NK-92 (cell line): ENCODE data around the gene PTPRJ.

ENCODE experiments used
- DNase-seq: peaks from one replicate; lab custom pipeline; 2025; ENCODE audit not compliant: unreplicated experiment; lab: John Stamatoyannopoulos, UW

Gene PTPRJ

GRCh38 chr11:48193876-48194275, 213.5 kb downstream of the PTPRJ start:
- DNase-seq = no peak

GRCh38 chr11:48207881-48208280, 227.5 kb downstream of the PTPRJ start:
- DNase-seq = no peak

GRCh38 chr11:48210052-48210451, 229.7 kb downstream of the PTPRJ start:
- DNase-seq = no peak

- DNase-seq = no peak
Observed at GRCh38 chr11:48216510-48216909, 236.2 kb downstream of the PTPRJ start, which contains the start of gene OR4B1. TSS of gene OR4B1 (plus strand) at chr11:48216810. CDS start at chr11:48216810, 0 bp downstream.
